Hematopoietic multipotent progenitor cell treated with erythropoietin and hydrocortisone succinate and interleukin-3 and kit ligand, for 15 days (in vitro differentiated cells): ENCODE data around the gene MIS18BP1.
A peak's percentile ranks its signal among the peaks of the same experiment; 100 is the strongest.
"Not testable (repeated sequence)": the region's sequence is repeated elsewhere in the genome, so short reads cannot be mapped to it uniquely, and the experiment has no call there.

Source experiments
- DNase-seq: peaks from one replicate; pipeline ENCODE4 v3.0.0-alpha.2; 2015; ENCODE audit warnings: low spot score

The MIS18BP1 gene

DNA sequence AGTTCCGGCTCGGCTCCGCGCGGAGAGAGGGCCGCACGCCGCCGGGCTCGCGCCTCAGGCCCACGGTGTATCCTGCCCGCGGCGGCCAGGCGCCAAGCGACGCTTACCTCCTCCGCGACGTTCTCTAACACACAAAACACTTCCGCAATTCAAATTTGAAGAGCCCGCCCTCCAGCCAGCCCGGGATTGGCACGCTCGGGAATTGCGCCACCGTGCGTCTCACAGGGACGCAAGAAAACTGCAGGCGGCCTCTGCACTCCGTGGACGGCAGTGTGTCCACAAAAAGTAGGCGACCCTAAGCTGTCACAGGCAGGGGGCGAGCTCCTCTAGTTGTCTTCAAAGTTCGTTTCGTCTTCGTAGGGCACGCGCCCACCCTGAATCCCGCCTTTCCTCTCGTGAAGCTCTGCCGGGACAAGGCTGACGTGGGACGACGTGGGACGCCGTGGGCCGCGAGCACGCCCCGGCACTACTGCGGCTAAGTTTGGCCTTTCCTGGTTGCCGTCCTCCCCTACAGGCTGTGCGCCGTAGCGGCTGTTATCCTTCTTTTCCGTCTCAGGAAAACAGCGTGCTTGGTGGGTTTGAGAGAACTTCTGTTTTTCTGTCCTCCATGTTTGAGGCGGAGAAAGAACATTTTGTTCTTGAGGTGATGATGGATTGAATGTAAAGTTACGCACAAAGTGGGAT, at the start of gene MIS18BP1:
TSS of gene MIS18BP1 (minus strand) at position 133 of the 684 bp plus-strand sequence. CDS start 5,916 bp downstream, outside the sequence.
- DNase-seq, result peak; percentile 95

DNA sequence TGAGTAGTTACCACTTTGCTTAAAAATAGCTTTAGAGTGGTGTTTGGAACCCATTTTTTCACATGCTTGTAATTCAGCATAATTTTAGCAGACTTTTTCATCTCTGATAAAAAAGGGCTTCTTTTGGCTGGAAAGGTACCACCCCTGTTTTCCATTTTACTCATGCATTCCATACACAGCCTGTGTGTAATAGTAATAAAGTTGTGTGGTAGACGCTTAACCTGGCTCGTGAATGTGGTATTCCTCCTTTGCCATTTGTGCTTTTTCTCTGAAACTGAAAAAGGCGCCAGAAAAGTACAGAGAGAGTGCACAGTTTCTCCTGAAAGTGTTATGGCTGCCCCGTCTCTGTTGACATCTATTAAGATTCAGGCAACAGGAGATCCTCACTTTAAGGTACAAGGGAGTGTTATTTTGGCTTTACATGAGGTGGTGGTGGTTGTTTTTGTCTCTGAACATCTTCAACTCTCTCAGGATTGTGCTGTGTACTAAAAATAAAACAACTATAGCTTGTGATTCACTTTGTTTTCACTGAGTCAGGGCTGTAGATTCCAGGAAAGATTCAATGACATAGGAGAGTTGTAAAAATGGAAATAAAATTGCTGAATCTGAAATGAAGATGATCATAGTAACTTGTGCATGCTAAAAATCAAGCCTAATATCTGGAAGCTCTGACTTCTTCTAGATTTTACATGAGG, 45.6 kb upstream of the MIS18BP1 start:
- DNase-seq, result no peak

DNA sequence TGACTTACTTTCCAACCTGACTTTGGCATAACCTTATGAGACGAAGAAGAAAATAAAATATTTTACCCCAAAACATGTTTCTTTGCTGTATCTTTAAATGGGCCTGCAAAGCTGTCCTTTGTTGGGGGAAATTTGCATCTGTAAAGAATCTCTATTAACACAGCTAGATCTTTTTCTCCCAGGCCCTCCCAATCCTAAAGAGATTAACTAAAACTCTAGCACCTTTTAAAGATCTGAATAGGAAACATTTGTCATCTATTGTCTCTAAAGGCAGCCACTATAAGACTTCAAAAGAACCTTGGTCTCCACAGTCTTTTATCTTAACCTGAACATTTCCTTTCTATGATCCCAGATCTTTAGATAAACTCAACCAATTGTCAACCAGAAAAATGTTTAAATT, 41.8 kb upstream of the MIS18BP1 start:
- DNase-seq, result not testable (repeated sequence)

DNA sequence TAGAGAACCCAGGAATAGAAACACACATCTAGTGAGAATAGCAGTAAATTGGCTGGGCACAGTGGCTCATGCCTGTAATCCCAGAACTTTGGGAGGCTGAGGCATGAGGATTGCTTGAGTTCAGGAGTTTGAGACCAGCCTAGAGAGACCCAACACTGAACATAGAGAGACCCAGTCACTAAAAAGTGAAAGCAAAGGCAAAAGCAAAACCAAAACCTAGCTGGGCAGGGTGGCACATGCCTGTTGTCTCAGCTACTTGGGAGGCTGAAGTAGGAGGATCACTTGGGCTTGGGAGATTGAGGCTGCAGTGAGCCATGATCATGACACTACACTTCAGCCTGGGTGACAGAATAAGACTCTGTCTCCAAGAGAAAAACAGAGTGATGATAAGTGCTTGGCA, 37.5 kb upstream of the MIS18BP1 start:
- no peak for DNase-seq

GRCh38 chr14:45287610-45288009, 34.6 kb upstream of the MIS18BP1 start:
- DNase-seq, result no peak

DNA sequence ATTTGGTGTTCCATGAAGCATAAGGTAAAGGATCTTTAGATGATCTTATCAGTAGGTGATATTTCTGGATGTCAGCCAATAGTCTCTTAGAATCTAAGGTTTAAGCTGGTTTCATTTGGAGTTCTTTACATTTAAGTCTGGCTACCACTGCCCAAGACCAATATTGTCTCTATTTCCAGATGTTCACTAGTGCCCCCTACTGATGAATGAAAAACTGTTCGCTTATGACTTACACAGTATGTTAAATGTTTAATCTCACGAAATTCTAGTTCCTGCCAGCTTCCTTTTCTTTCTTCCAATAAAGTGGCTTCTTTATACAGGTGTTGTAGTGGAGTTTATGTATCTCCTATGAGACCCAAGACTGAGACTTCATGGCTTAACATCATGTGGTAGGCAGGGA, 31.8 kb upstream of the MIS18BP1 start:
- peak; percentile 9 for DNase-seq

DNA sequence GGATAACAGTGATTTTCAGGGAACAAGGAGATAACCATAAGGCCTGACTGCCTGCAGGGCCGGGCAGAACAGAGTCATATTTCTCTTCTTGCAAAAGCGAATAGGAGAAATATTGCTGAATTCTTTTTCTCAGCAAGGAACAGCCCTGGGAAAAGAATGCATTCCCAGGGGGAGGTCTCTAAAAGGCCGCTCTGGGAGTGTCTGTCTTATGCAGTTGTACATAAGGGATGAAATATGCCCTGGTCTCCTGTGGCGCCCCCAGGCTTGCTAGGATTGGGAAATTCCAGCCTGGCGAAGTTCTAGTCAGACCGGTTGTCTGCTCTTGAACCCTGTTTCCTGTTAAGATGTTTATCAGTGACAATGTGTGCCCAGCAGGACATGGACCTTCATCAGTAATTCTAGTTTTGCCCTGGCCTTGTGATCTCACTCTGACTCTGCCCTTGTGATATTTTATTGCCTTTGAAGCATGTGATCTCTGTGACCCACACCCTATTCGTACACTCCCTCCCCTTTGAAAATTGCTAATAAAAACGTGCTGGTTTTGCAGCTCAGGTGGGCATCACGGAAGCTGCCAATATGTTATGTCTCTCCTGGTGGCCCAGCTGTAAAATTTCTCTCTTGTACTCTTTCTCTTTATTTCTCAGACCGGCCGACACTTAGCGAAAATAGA, 28.9 kb upstream of the MIS18BP1 start:
- not testable (repeated sequence) for DNase-seq

- no peak for DNase-seq
Measured at GRCh38 chr14:45271858-45272537, 19.0 kb upstream of the MIS18BP1 start.

- no peak for DNase-seq
Measured at GRCh38 chr14:45270031-45270430, 17.0 kb upstream of the MIS18BP1 start.

- DNase-seq, result no peak
Measured at GRCh38 chr14:45267071-45267470, 14.1 kb upstream of the MIS18BP1 start.

- no peak for DNase-seq
Measured at GRCh38 chr14:45262637-45263036, 9.6 kb upstream of the MIS18BP1 start.

- no peak for DNase-seq
Measured at GRCh38 chr14:45261209-45261608, 8.2 kb upstream of the MIS18BP1 start.

GRCh38 chr14:45258805-45259204, 5.8 kb upstream of the MIS18BP1 start:
- DNase-seq, result no peak

GRCh38 chr14:45258073-45258472, 5.1 kb upstream of the MIS18BP1 start:
- DNase-seq, result no peak

GRCh38 chr14:45254771-45255170, 1.8 kb upstream of the MIS18BP1 start:
- no peak for DNase-seq

DNA sequence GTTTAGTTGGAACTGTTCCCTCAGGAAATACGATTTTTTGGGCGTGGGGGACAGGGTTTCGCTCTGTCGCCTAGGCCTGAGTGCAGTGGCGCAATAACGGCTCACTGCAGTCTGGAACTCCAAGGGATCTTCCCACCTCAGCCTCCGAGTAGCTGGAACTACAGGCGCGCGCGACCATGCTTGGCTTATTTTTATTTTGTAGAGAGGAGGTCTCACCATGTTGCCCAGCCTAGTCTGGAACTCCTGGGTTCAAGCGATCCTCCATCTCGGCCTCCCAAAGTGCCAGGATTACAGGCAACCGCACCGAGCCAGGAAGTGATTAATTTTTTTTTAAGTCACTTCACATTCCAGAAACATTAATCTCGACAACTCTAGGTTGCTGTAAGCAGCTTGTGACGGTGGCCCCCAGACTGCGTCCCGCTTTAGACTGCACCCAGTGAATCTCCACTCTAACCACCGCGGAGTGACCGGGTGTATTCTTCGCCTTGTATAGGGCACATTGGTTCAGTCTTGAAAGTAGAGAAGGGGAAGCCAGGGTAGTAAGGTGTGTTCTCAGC, 830 bp upstream of the MIS18BP1 start:
- DNase-seq, result no peak

DNA sequence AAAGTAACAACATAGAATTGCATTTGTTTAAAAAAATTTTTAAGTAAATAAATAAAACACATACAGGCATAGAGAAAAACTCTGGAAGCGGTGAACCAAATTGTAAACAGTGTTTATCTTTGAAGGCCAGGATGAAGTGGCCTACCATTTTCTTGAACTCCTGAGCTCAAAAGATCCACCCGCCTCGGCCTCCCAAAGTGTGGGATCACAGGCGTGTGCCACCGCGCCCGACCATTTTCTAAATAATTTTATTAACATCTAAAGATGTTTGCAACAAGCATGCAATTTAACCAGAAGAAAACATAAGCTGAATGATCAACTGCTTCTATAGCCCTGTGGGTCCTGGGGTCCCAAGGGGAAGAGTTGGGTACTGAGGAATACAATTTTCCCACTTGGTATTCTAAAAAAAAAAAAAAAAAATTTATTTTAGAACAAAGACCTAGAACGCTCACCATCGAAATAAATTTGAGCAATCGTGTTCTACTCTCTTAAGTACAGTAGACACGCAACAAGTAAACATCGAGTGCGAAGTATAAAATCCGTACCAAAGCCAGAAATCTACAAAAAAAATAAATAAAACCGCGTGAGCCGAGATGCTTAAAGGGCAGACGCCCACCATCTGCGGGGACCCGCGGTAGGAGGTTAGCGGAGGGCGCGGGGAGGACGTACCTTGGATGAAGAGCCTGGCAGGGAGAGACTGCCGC, 484 bp downstream of the MIS18BP1 start:
- DNase-seq, result peak; percentile 36

- peak; percentile 31 for DNase-seq
Measured at GRCh38 chr14:45251912-45252311, 1.1 kb downstream of the MIS18BP1 start.

GRCh38 chr14:45249856-45250575, 3.0 kb downstream of the MIS18BP1 start:
- DNase-seq, result no peak

- DNase-seq, result no peak
Measured at GRCh38 chr14:45247427-45247826, 5.6 kb downstream of the MIS18BP1 start.

- DNase-seq, result no peak
Measured at GRCh38 chr14:45246691-45247090, 6.3 kb downstream of the MIS18BP1 start.
